ENCODE measurements around the gene MFAP3. TPM values are rescaled to one million over a fixed set of nuclear protein-coding genes. Genes with fewer than 3 reads are reported as not detected.

Gene MFAP3
- polyA plus RNA-seq (2013, experiment 1 of 4): 48.7 TPM
- polyA plus RNA-seq (2013, experiment 2 of 4): 54.1 TPM
- polyA plus RNA-seq (2013, experiment 3 of 4): 36.7 TPM
- polyA plus RNA-seq (2013, experiment 4 of 4): 41.3 TPM

- H3K27ac ChIP-seq (ENCODE audit: insufficient read depth, low read depth, low read length, poor library complexity, severe bottlenecking): no peak within 1 kb of the TSS
- no peaks in the 10 kb centered on the region for H3K36me3 ChIP-seq (ENCODE audit: control insufficient read depth, insufficient read depth, low read length)
- H3K4me3 ChIP-seq (ENCODE audit: insufficient read depth, low read depth, low read length): peak within 1 kb of the TSS; percentile 86
- WGBS, 2 experiments: 1% methylated on average over 51 of the region's 51 CpGs
- no peaks in the 10 kb centered on the region for H3K27me3 ChIP-seq (ENCODE audit: control insufficient read depth, insufficient read depth, low read length, poor library complexity, severe bottlenecking)
- H3K4me1 ChIP-seq (ENCODE audit: control insufficient read depth, insufficient read depth, low read length): peaks cover 7% of the 10 kb centered on the region
- no peaks in the 10 kb centered on the region for H3K9me3 ChIP-seq (ENCODE audit: control insufficient read depth, low read length)
Measured at GRCh38 chr5:154038707-154039457, at the start of gene MFAP3, which contains the start of gene FAM114A2. Gene MFAP3 (plus strand): TSS chr5:154038967. CDS start chr5:154049723, 10,756 bp downstream. Gene FAM114A2 (minus strand): TSS chr5:154038910. CDS start chr5:154034953, 3,957 bp downstream.

- no peaks in the 10 kb centered on the region for H3K27me3 ChIP-seq (ENCODE audit: control insufficient read depth, insufficient read depth, low read length, poor library complexity, severe bottlenecking)
- no peaks in the 10 kb centered on the region for H3K36me3 ChIP-seq (ENCODE audit: control insufficient read depth, insufficient read depth, low read length)
- no peak overlapping the region for H3K27ac ChIP-seq (ENCODE audit: insufficient read depth, low read depth, low read length, poor library complexity, severe bottlenecking)
- H3K4me1 ChIP-seq (ENCODE audit: control insufficient read depth, insufficient read depth, low read length): no peaks in the 10 kb centered on the region
- no peak overlapping the region for H3K4me3 ChIP-seq (ENCODE audit: insufficient read depth, low read depth, low read length)
- H3K9me3 ChIP-seq (ENCODE audit: control insufficient read depth, low read length): no peaks in the 10 kb centered on the region
Measured at GRCh38 chr5:153991168-153991567, 47.6 kb upstream of the MFAP3 start.

GRCh38 chr5:153998010-153998409, 40.8 kb upstream of the MFAP3 start:
- no peaks in the 10 kb centered on the region for H3K4me1 ChIP-seq (ENCODE audit: control insufficient read depth, insufficient read depth, low read length)
- H3K4me3 ChIP-seq (ENCODE audit: insufficient read depth, low read depth, low read length): no peak overlapping the region
- H3K36me3 ChIP-seq (ENCODE audit: control insufficient read depth, insufficient read depth, low read length): no peaks in the 10 kb centered on the region
- no peak overlapping the region for H3K27ac ChIP-seq (ENCODE audit: insufficient read depth, low read depth, low read length, poor library complexity, severe bottlenecking)
- H3K27me3 ChIP-seq (ENCODE audit: control insufficient read depth, insufficient read depth, low read length, poor library complexity, severe bottlenecking): no peaks in the 10 kb centered on the region
- WGBS, 2 experiments: 94 to 100% methylated on average over 1 of the region's 1 CpG
- no peaks in the 10 kb centered on the region for H3K9me3 ChIP-seq (ENCODE audit: control insufficient read depth, low read length)

- H3K4me1 ChIP-seq (ENCODE audit: control insufficient read depth, insufficient read depth, low read length): no peaks in the 10 kb centered on the region
- H3K4me3 ChIP-seq (ENCODE audit: insufficient read depth, low read depth, low read length): no peak overlapping the region
- no peak overlapping the region for H3K27ac ChIP-seq (ENCODE audit: insufficient read depth, low read depth, low read length, poor library complexity, severe bottlenecking)
- H3K9me3 ChIP-seq (ENCODE audit: control insufficient read depth, low read length): no peaks in the 10 kb centered on the region
- no peaks in the 10 kb centered on the region for H3K36me3 ChIP-seq (ENCODE audit: control insufficient read depth, insufficient read depth, low read length)
- no peaks in the 10 kb centered on the region for H3K27me3 ChIP-seq (ENCODE audit: control insufficient read depth, insufficient read depth, low read length, poor library complexity, severe bottlenecking)
- 100% methylated on average over 1 of the region's 1 CpG for WGBS, 2 experiments
Measured at GRCh38 chr5:153998768-153999167, 40.0 kb upstream of the MFAP3 start.

- Histone ChIP-seq H3K36me3 (ENCODE audit: control insufficient read depth, insufficient read depth, low read length) (no peaks in the 10 kb centered on the region), H3K27me3 (ENCODE audit: control insufficient read depth, insufficient read depth, low read length, poor library complexity, severe bottlenecking) (no peaks in the 10 kb centered on the region), H3K27ac (ENCODE audit: insufficient read depth, low read depth, low read length, poor library complexity, severe bottlenecking) (no peak overlapping the region), H3K4me3 (ENCODE audit: insufficient read depth, low read depth, low read length) (no peak overlapping the region), H3K4me1 (ENCODE audit: control insufficient read depth, insufficient read depth, low read length) (no peaks in the 10 kb centered on the region), H3K9me3 (ENCODE audit: control insufficient read depth, low read length) (no peaks in the 10 kb centered on the region)
- WGBS, 2 experiments: 92 to 96% methylated on average over 3 of the region's 3 CpGs
Measured at GRCh38 chr5:153999995-154000394, 38.8 kb upstream of the MFAP3 start.

GRCh38 chr5:154000703-154001102, 38.1 kb upstream of the MFAP3 start:
- Histone ChIP-seq H3K36me3 (ENCODE audit: control insufficient read depth, insufficient read depth, low read length) (no peaks in the 10 kb centered on the region), H3K4me3 (ENCODE audit: insufficient read depth, low read depth, low read length) (no peak overlapping the region)

GRCh38 chr5:154002093-154002492, 36.7 kb upstream of the MFAP3 start:
- Histone ChIP-seq H3K27ac (ENCODE audit: insufficient read depth, low read depth, low read length, poor library complexity, severe bottlenecking) (no peak overlapping the region), H3K4me3 (ENCODE audit: insufficient read depth, low read depth, low read length) (no peak overlapping the region), H3K9me3 (ENCODE audit: control insufficient read depth, low read length) (no peaks in the 10 kb centered on the region), H3K27me3 (ENCODE audit: control insufficient read depth, insufficient read depth, low read length, poor library complexity, severe bottlenecking) (no peaks in the 10 kb centered on the region), H3K4me1 (ENCODE audit: control insufficient read depth, insufficient read depth, low read length) (no peaks in the 10 kb centered on the region), H3K36me3 (ENCODE audit: control insufficient read depth, insufficient read depth, low read length) (no peaks in the 10 kb centered on the region)
- WGBS, 2 experiments: 90% methylated on average over 3 to 4 of the region's 4 CpGs

More at GRCh38 chr5:154000703-154001102, 38.1 kb upstream of the MFAP3 start:
- Histone ChIP-seq H3K27me3 (ENCODE audit: control insufficient read depth, insufficient read depth, low read length, poor library complexity, severe bottlenecking) (no peaks in the 10 kb centered on the region), H3K27ac (ENCODE audit: insufficient read depth, low read depth, low read length, poor library complexity, severe bottlenecking) (no peak overlapping the region), H3K9me3 (ENCODE audit: control insufficient read depth, low read length) (no peaks in the 10 kb centered on the region), H3K4me1 (ENCODE audit: control insufficient read depth, insufficient read depth, low read length) (no peaks in the 10 kb centered on the region)

GRCh38 chr5:154002511-154003020, 36.2 kb upstream of the MFAP3 start:
- no peaks in the 10 kb centered on the region for H3K4me1 ChIP-seq (ENCODE audit: control insufficient read depth, insufficient read depth, low read length)
- WGBS, 2 experiments: 86 to 90% methylated on average over 7 of the region's 7 CpGs

GRCh38 chr5:154005648-154006047, 33.1 kb upstream of the MFAP3 start:
- H3K9me3 ChIP-seq (ENCODE audit: control insufficient read depth, low read length): no peaks in the 10 kb centered on the region
- 94% methylated on average over 1 of the region's 1 CpG for WGBS, 2 experiments
- no peak overlapping the region for H3K4me3 ChIP-seq (ENCODE audit: insufficient read depth, low read depth, low read length)
- no peak overlapping the region for H3K27ac ChIP-seq (ENCODE audit: insufficient read depth, low read depth, low read length, poor library complexity, severe bottlenecking)
- H3K27me3 ChIP-seq (ENCODE audit: control insufficient read depth, insufficient read depth, low read length, poor library complexity, severe bottlenecking): no peaks in the 10 kb centered on the region
- no peaks in the 10 kb centered on the region for H3K36me3 ChIP-seq (ENCODE audit: control insufficient read depth, insufficient read depth, low read length)
- no peaks in the 10 kb centered on the region for H3K4me1 ChIP-seq (ENCODE audit: control insufficient read depth, insufficient read depth, low read length)

More at GRCh38 chr5:154002511-154003020, 36.2 kb upstream of the MFAP3 start:
- H3K4me3 ChIP-seq (ENCODE audit: insufficient read depth, low read depth, low read length): no peak overlapping the region
- no peaks in the 10 kb centered on the region for H3K27me3 ChIP-seq (ENCODE audit: control insufficient read depth, insufficient read depth, low read length, poor library complexity, severe bottlenecking)
- no peak overlapping the region for H3K27ac ChIP-seq (ENCODE audit: insufficient read depth, low read depth, low read length, poor library complexity, severe bottlenecking)
- H3K36me3 ChIP-seq (ENCODE audit: control insufficient read depth, insufficient read depth, low read length): no peaks in the 10 kb centered on the region
- H3K9me3 ChIP-seq (ENCODE audit: control insufficient read depth, low read length): no peaks in the 10 kb centered on the region

- Histone ChIP-seq H3K9me3 (ENCODE audit: control insufficient read depth, low read length) (no peaks in the 10 kb centered on the region), H3K27ac (ENCODE audit: insufficient read depth, low read depth, low read length, poor library complexity, severe bottlenecking) (no peak overlapping the region), H3K36me3 (ENCODE audit: control insufficient read depth, insufficient read depth, low read length) (no peaks in the 10 kb centered on the region), H3K27me3 (ENCODE audit: control insufficient read depth, insufficient read depth, low read length, poor library complexity, severe bottlenecking) (no peaks in the 10 kb centered on the region), H3K4me1 (ENCODE audit: control insufficient read depth, insufficient read depth, low read length) (no peaks in the 10 kb centered on the region), H3K4me3 (ENCODE audit: insufficient read depth, low read depth, low read length) (no peak overlapping the region)
- 69 to 77% methylated on average over 3 of the region's 3 CpGs for WGBS, 2 experiments
Measured at GRCh38 chr5:154010660-154011059, 28.1 kb upstream of the MFAP3 start.
